GM21423 (cell line): ENCODE measurements around the gene CLEC16A.

Experiments
- ATAC-seq: cut with Tn5 transposase; IDR thresholded peaks from one replicate; pipeline ENCODE4 v1.9.1; 2021; ENCODE audit warnings: mild to moderate bottlenecking, moderate library complexity; ENCODE audit not compliant: unreplicated experiment

CLEC16A gene

GRCh38 chr16:11147754-11148444, 203.5 kb downstream of the CLEC16A start:
- ATAC-seq: no peak

- ATAC-seq: no peak
Measured at GRCh38 chr16:11149011-11149616, 204.8 kb downstream of the CLEC16A start.

GRCh38 chr16:11150190-11150589, 205.8 kb downstream of the CLEC16A start:
- no peak for ATAC-seq

- ATAC-seq: no peak
Measured at GRCh38 chr16:11151156-11151884, 207.0 kb downstream of the CLEC16A start.

GRCh38 chr16:11151885-11152629, 207.7 kb downstream of the CLEC16A start:
- no peak for ATAC-seq

GRCh38 chr16:11152677-11153331, 208.4 kb downstream of the CLEC16A start:
- ATAC-seq: no peak

- no peak for ATAC-seq
Measured at GRCh38 chr16:11155284-11155806, 211.0 kb downstream of the CLEC16A start.

- ATAC-seq: no peak
Measured at GRCh38 chr16:11156401-11156800, 212.0 kb downstream of the CLEC16A start.

- ATAC-seq: peak; percentile 62
Measured at GRCh38 chr16:11157143-11157542, 212.8 kb downstream of the CLEC16A start.

GRCh38 chr16:11158018-11158417, 213.7 kb downstream of the CLEC16A start:
- ATAC-seq: no peak

GRCh38 chr16:11159282-11159681, 214.9 kb downstream of the CLEC16A start:
- ATAC-seq: no peak

- ATAC-seq: no peak
Measured at GRCh38 chr16:11160676-11161115, 216.3 kb downstream of the CLEC16A start.

- ATAC-seq: no peak
Measured at GRCh38 chr16:11161439-11161838, 217.1 kb downstream of the CLEC16A start.

- no peak for ATAC-seq
Measured at GRCh38 chr16:11161974-11162373, 217.6 kb downstream of the CLEC16A start.

GRCh38 chr16:11162586-11163268, 218.4 kb downstream of the CLEC16A start:
- no peak for ATAC-seq

GRCh38 chr16:11163761-11164261, 219.4 kb downstream of the CLEC16A start:
- no peak for ATAC-seq

- no peak for ATAC-seq
Measured at GRCh38 chr16:11164482-11165270, 220.3 kb downstream of the CLEC16A start.

GRCh38 chr16:11165349-11165748, 221.0 kb downstream of the CLEC16A start:
- no peak for ATAC-seq
